IMR-90 (cell line): ENCODE data around the gene ELMO1. TPM values are rescaled to one million over a fixed set of nuclear protein-coding genes. Genes with fewer than 3 reads are reported as not detected.

Experiments used
- ATAC-seq: fragments of 200-7000 bp; cut with Tn5 transposase; 2 replicates; pipeline ENCODE4 v1.9.1; 2020; ENCODE audit warnings: low read depth, mild to moderate bottlenecking, moderate library complexity
- BruUV-seq: library from RNA; stranded (reverse); fragments of 400-500 nt; replicated peaks from 2 replicates; lab custom pipeline; 2021; lab: Mats Ljungman, UMichigan
- CTCF ChIA-PET: fragments of 300-600 bp; formaldehyde crosslinking; extraction: SDS; loops from one replicate; lab custom pipeline; 2021; ENCODE audit warnings: antibody characterized with exemption; lab: Yijun Ruan, JAX
- POLR2A ChIA-PET: fragments of 300-600 bp; sonication (Branson Sonifier 250); formaldehyde crosslinking; loops from one replicate; lab custom pipeline; 2022; ENCODE audit warnings: antibody characterized with exemption; ENCODE audit not compliant: unreplicated experiment; lab: Charles Lee
- DNase-seq: peaks from one replicate; pipeline ENCODE4 v3.0.0; 2013
- H2AFZ ChIP-seq: replicated peaks from 2 replicates; pipeline ENCODE3; 2013; ENCODE audit warnings: low read length, mild to moderate bottlenecking; ENCODE audit not compliant: poor library complexity
- H2AK5ac ChIP-seq: 2 replicates; pipeline ENCODE4 v1.6.1; 2013; ENCODE audit warnings: low read depth, low read length, inconsistent platforms
- H2AK9ac ChIP-seq: replicated peaks from 2 replicates; pipeline ENCODE3; 2013; ENCODE audit warnings: mild to moderate bottlenecking, low read depth, low read length, moderate library complexity; ENCODE audit not compliant: poor library complexity
- H2BK120ac ChIP-seq: 2 replicates; pipeline ENCODE4 v1.6.1; 2013; ENCODE audit warnings: low read depth, low read length, inconsistent platforms
- H2BK15ac ChIP-seq: 3 replicates; pipeline ENCODE4 v1.6.1; 2013; ENCODE audit warnings: low read depth, low read length, inconsistent platforms
- H2BK20ac ChIP-seq: 2 replicates; pipeline ENCODE4 v1.6.1; 2013; ENCODE audit warnings: low read depth, mild to moderate bottlenecking, inconsistent platforms, low read length, moderate library complexity
- H2BK5ac ChIP-seq: 2 replicates; pipeline ENCODE4 v1.6.1; 2013; ENCODE audit warnings: mild to moderate bottlenecking, low read depth, low read length, inconsistent platforms; ENCODE audit not compliant: poor library complexity, severe bottlenecking
- H3K14ac ChIP-seq: replicated peaks from 2 replicates; pipeline ENCODE4 v1.6.1; 2013; ENCODE audit warnings: low read depth, low read length, inconsistent platforms
- H3K18ac ChIP-seq: 2 replicates; pipeline ENCODE4 v1.6.1; 2013; ENCODE audit warnings: low read depth, low read length, control low read depth
- H3K23ac ChIP-seq: 2 replicates; pipeline ENCODE4 v1.6.1; 2013; ENCODE audit warnings: low read depth, low read length, inconsistent platforms
- H3K27ac ChIP-seq: 2 replicates; pipeline ENCODE4 v1.5.1; 2013; ENCODE audit warnings: mild to moderate bottlenecking, control low read depth, low read length; ENCODE audit not compliant: insufficient read depth
- H3K27me3 ChIP-seq: 2 replicates; pipeline ENCODE4 v1.6.1; 2013; ENCODE audit warnings: low read length; ENCODE audit not compliant: control insufficient read depth, insufficient read depth
- H3K36me3 ChIP-seq: 2 replicates; pipeline ENCODE4 v1.6.1; 2013; ENCODE audit warnings: low read length, mixed read lengths; ENCODE audit not compliant: control insufficient read depth, insufficient read depth
- H3K4ac ChIP-seq: 2 replicates; pipeline ENCODE4 v1.6.1; 2013; ENCODE audit warnings: low read depth, low read length, inconsistent platforms
- H3K4me1 ChIP-seq: 2 replicates; pipeline ENCODE4 v1.6.1; 2013; ENCODE audit warnings: low read length, mixed read lengths; ENCODE audit not compliant: control insufficient read depth, insufficient read depth
- H3K4me2 ChIP-seq: 2 replicates; pipeline ENCODE4 v1.6.1; 2013; ENCODE audit warnings: low read depth, mild to moderate bottlenecking, control low read depth, low read length, moderate library complexity
- H3K4me3 ChIP-seq: 2 replicates; pipeline ENCODE4 v1.5.1; 2013; ENCODE audit warnings: low read depth, mild to moderate bottlenecking, control low read depth, low read length, moderate library complexity; ENCODE audit not compliant: insufficient read depth
- H3K56ac ChIP-seq: 2 replicates; pipeline ENCODE4 v1.6.1; 2013; ENCODE audit warnings: low read length, inconsistent platforms; ENCODE audit not compliant: insufficient read depth; ENCODE audit errors: extremely low read depth
- H3K79me1 ChIP-seq, 2 experiments: 2 replicates each; pipeline ENCODE4 v1.6.1; 2013; ENCODE audit warnings: low read length in 2 of 2, inconsistent platforms in 1 of 2, low read depth in 1 of 2
- H3K9ac ChIP-seq: 2 replicates; pipeline ENCODE4 v1.6.1; 2013; ENCODE audit warnings: low read depth, low read length, control low read depth
- H3K9me1 ChIP-seq: 2 replicates; pipeline ENCODE4 v1.6.1; 2013; ENCODE audit warnings: low read length, inconsistent platforms; ENCODE audit not compliant: insufficient read depth
- H3K9me3 ChIP-seq: 2 replicates; pipeline ENCODE4 v1.6.1; 2013; ENCODE audit warnings: low read length; ENCODE audit not compliant: control insufficient read depth, insufficient read depth
- H4K20me1 ChIP-seq: 2 replicates; pipeline ENCODE4 v1.6.1; 2013; ENCODE audit warnings: low read length, inconsistent platforms; ENCODE audit not compliant: insufficient read depth
- H4K5ac ChIP-seq: 2 replicates; pipeline ENCODE4 v1.6.1; 2013; ENCODE audit warnings: mild to moderate bottlenecking, low read depth, low read length, control low read depth
- H4K8ac ChIP-seq, 2 experiments: 2 replicates each; pipeline ENCODE4 v1.6.1; 2013; ENCODE audit warnings: low read depth in 2 of 2, low read length in 2 of 2, control low read depth in 1 of 2, inconsistent platforms in 1 of 2
- H4K91ac ChIP-seq: 2 replicates; pipeline ENCODE4 v1.6.1; 2013; ENCODE audit warnings: low read depth, low read length, inconsistent platforms; ENCODE audit not compliant: insufficient read depth
- BHLHE40 ChIP-seq: fragments of 150-350 bp; IDR thresholded peaks from 2 replicates; pipeline ENCODE4 v1.6.1; 2016; ENCODE audit warnings: mild to moderate bottlenecking, low read depth, low read length
- CEBPB ChIP-seq: IDR thresholded peaks from 2 replicates; pipeline ENCODE4 v1.6.1; 2012; ENCODE audit warnings: low read depth, low read length, improper control_type of control experiment
- CHD1 ChIP-seq: IDR thresholded peaks from 2 replicates; pipeline ENCODE4 v1.6.1; 2012; ENCODE audit warnings: low read depth, low read length, improper control_type of control experiment
- CTCF ChIP-seq: conservative IDR thresholded peaks from 2 replicates; pipeline ENCODE4 v1.5.1; 2012; ENCODE audit warnings: mild to moderate bottlenecking, low read depth, low read length, improper control_type of control experiment
- ELK1 ChIP-seq: fragments of 150-350 bp; IDR thresholded peaks from 2 replicates; pipeline ENCODE4 v1.6.1; 2016; ENCODE audit warnings: low read depth, mild to moderate bottlenecking, low read length, moderate library complexity, borderline replicate concordance
- MAZ ChIP-seq: IDR thresholded peaks from 2 replicates; pipeline ENCODE4 v1.6.1; 2012; ENCODE audit warnings: low read depth, mild to moderate bottlenecking, low read length, improper control_type of control experiment, moderate library complexity, borderline replicate concordance
- NFE2L2 ChIP-seq: fragments of 150-350 bp; IDR thresholded peaks from 2 replicates; pipeline ENCODE4 v1.6.1; 2016; ENCODE audit warnings: low read depth, mild to moderate bottlenecking, low read length
- POLR2A ChIP-seq: IDR thresholded peaks from 2 replicates; pipeline ENCODE4 v1.6.1; 2012; ENCODE audit warnings: mild to moderate bottlenecking, low read depth, low read length
- RAD21 ChIP-seq: IDR thresholded peaks from 2 replicates; pipeline ENCODE4 v1.6.1; 2012; ENCODE audit warnings: low read length, improper control_type of control experiment
- RFX5 ChIP-seq: IDR thresholded peaks from 2 replicates; pipeline ENCODE4 v1.8.0; 2012; ENCODE audit warnings: low read depth, mild to moderate bottlenecking, low read length, moderate library complexity
- SMC3 ChIP-seq: fragments of 150-350 bp; IDR thresholded peaks from 2 replicates; pipeline ENCODE4 v1.6.1; 2016; ENCODE audit warnings: low read depth, mild to moderate bottlenecking, antibody characterized with exemption, low read length, moderate library complexity
- USF2 ChIP-seq: fragments of 150-350 bp; IDR thresholded peaks from 2 replicates; pipeline ENCODE4 v1.6.1; 2017; ENCODE audit warnings: mild to moderate bottlenecking, antibody characterized with exemption, low read length, low read depth
- whole genome bisulfite sequencing, 2 experiments: methylation state at CpG; one replicate each; pipeline versions ENCODE4 v1.1.5 to v1.1.7; 2013; ENCODE audit warnings: missing lambda C conversion rate in 2 of 2; ENCODE audit not compliant: insufficient read length in 1 of 2; ENCODE audit errors: extremely low coverage in 2 of 2; 5-methylcytosine and 5-hydroxymethylcytosine counted together
- dilution Hi-C: fragments of 300-500 bp; cut with HindIII; formaldehyde crosslinking; loops from one replicate; pipeline ENCODE4 v1.14.3; 2018; ENCODE audit warnings: low sequenced_read_pairs; ENCODE audit not compliant: unreplicated experiment
- in situ Hi-C: fragments of 300-500 bp; cut with MboI; formaldehyde crosslinking; loops from 3 replicates; pipeline ENCODE4 v1.14.3; 2019; ENCODE audit warnings: low sequenced_read_pairs, inconsistent platforms, mixed read lengths
- intact Hi-C: fragments of 100-400 bp; cut with micrococcal nuclease; formaldehyde crosslinking; loops from 2 replicates; pipeline ENCODE4 v1.10.0; 2022
- polyA plus RNA-seq, 3 experiments: library from polyadenylated mRNA; depleted of rRNA; stranded (reverse); fragments of >200 nt; gene quantifications; 2 replicates each; pipeline ENCODE4 v1.2.3, GENCODE V29; 2012; ENCODE audit warnings: low replicate concordance in 1 of 3
- total RNA-seq: library from RNA; depleted of rRNA; stranded (reverse); fragments of >200 nt; gene quantifications from 2 replicates; pipeline ENCODE4 v1.2.3, GENCODE V29; 2012

Gene ELMO1
- total and polyA plus RNA-seq, 2 of the 4 experiments (the other 2 are of a cell fraction): 0.03 TPM; not detected in 1

- Histone ChIP-seq H3K36me3 (no peaks in the 10 kb centered on the region), H3K14ac (no peak overlapping the region), H3K18ac (no peak overlapping the region), H3K56ac (no peak overlapping the region), H3K9me3 (peaks cover 9% of the 10 kb centered on the region), H3K27me3 (no peaks in the 10 kb centered on the region), H2BK120ac (no peak overlapping the region), H3K4me1 (no peaks in the 10 kb centered on the region), H3K9me1 (no peaks in the 10 kb centered on the region), H3K4me3 (no peak overlapping the region), H4K5ac (no peak overlapping the region), H4K91ac (no peak overlapping the region), H2AFZ (no peak overlapping the region), H3K27ac (no peak overlapping the region), H2AK9ac (no peak overlapping the region), H3K23ac (no peak overlapping the region), H2BK15ac (no peak overlapping the region), H2AK5ac (no peak overlapping the region), H3K79me1 (no peaks in the 10 kb centered on the region), H3K4ac (no peak overlapping the region), H4K20me1 (no peaks in the 10 kb centered on the region), H3K9ac (no peak overlapping the region), H4K8ac (no peak overlapping the region), H2BK20ac (no peak overlapping the region), H2BK5ac (no peak overlapping the region), H3K4me2 (no peak overlapping the region)
- intact Hi-C loops (no loop called here), in situ Hi-C loops (no loop called here), dilution Hi-C loops (no loop called here)
- no peak for TF ChIP-seq MAZ
- no peak for TF ChIP-seq USF2
- no peak for TF ChIP-seq BHLHE40
- no peak for TF ChIP-seq CTCF
- TF ChIP-seq ELK1: no peak
- no peak for TF ChIP-seq NFE2L2
- no peak for TF ChIP-seq SMC3
- no peak for TF ChIP-seq RFX5
- no peak for TF ChIP-seq CEBPB
- no peak for TF ChIP-seq CHD1
- no peak for TF ChIP-seq POLR2A
- no peak for TF ChIP-seq RAD21
- ATAC-seq: no peak
- POLR2A ChIA-PET: no interaction called here
- CTCF ChIA-PET: no interaction called here
- BruUV-seq: no TSS peak
- DNase-seq: no peak
- WGBS, 2 experiments: no CpG with 5 or more reads among the region's 2 CpGs
Observed at GRCh38 chr7:37427276-37427940, 21.3 kb downstream of the ELMO1 start.
